ENCODE results near the gene CHST7.

GRCh38 chrX:46573331-46573891, at the start of gene CHST7:
- TF ChIP-seq POLR2A (IDR thresholded peaks at IDR 0.05) (no peak), CTCF (IDR thresholded peaks at IDR 0.05) (peak in 2 of 3 experiments; percentile 4 to 12)
